ENCODE results near the gene ZFX. TPM values are rescaled to one million over a fixed set of nuclear protein-coding genes. Genes with fewer than 3 reads are reported as not detected.

The ZFX gene
- total and polyA plus RNA-seq, 2 of the 8 experiments (the other 6 are each of a cell fraction or from before 2014, with no cell fraction given) = 2.8 to 22.0 TPM

- H3K27ac ChIP-seq (ENCODE audit: low read depth, low read length) = no peak overlapping the region
- H3K36me3 ChIP-seq (ENCODE audit: control insufficient read depth in 2 of 4, insufficient read depth in 4 of 4, low read length in 3 of 4) = no peaks in the 10 kb centered on the region
- H2BK15ac ChIP-seq (ENCODE audit: low read length) = no peak overlapping the region
- no peaks in the 10 kb centered on the region for H3K79me1 ChIP-seq (ENCODE audit: low read depth, low read length)
- no peak for FAIRE-seq
- no peak overlapping the region for H2AFZ ChIP-seq (ENCODE audit: low read length)
- no peak overlapping the region for H3K4ac ChIP-seq (replicated peaks; ENCODE audit: insufficient read length, low read depth, low read length)
- no peak overlapping the region for H3K56ac ChIP-seq (replicated peaks; ENCODE audit: insufficient read length, low read depth, low read length)
- no peak overlapping the region for H3K9ac ChIP-seq (replicated peaks in 1 of 4; ENCODE audit: extremely low read depth in 1 of 4, low read depth in 3 of 4, low read length in 3 of 4)
- no peaks in the 10 kb centered on the region for H3K27me3 ChIP-seq (replicated peaks in 1 of 4; ENCODE audit: control insufficient read depth in 3 of 4, extremely low read depth in 1 of 4, insufficient read depth in 3 of 4, low read length in 3 of 4)
- no peaks in the 10 kb centered on the region for H3K4me1 ChIP-seq (replicated peaks in 1 of 4; ENCODE audit: control insufficient read depth in 3 of 4, insufficient read depth in 4 of 4, low read length in 3 of 4)
- no peaks in the 10 kb centered on the region for H3K79me2 ChIP-seq (ENCODE audit: control insufficient read depth in 1 of 2, insufficient read depth in 2 of 2, low read length in 2 of 2)
- H4K5ac ChIP-seq (ENCODE audit: insufficient read length, low read depth, low read length) = no peak overlapping the region
- no peak overlapping the region for H4K8ac ChIP-seq (ENCODE audit: extremely low read depth, insufficient read depth, low read length)
- no peaks in the 10 kb centered on the region for H3K9me3 ChIP-seq (ENCODE audit: insufficient read depth in 2 of 2, low read depth in 1 of 2, low read length in 1 of 2)
- H3K4me3 ChIP-seq (ENCODE audit: extremely low read depth in 1 of 4, insufficient read depth in 2 of 4, low read depth in 3 of 4, low read length in 4 of 4) = no peak overlapping the region
- H3K18ac ChIP-seq (ENCODE audit: extremely low read depth, low read length) = no peak overlapping the region
- no peak overlapping the region for H2BK20ac ChIP-seq (ENCODE audit: low read length)
- H2AK5ac ChIP-seq (ENCODE audit: low read depth, low read length) = no peak overlapping the region
- H2BK5ac ChIP-seq (ENCODE audit: low read depth, low read length) = no peak overlapping the region
- CTCF ChIA-PET (ENCODE audit: partially characterized antibody) = no interaction called here
- no peaks in the 10 kb centered on the region for H4K20me1 ChIP-seq (replicated peaks in 1 of 2; ENCODE audit: control insufficient read depth in 1 of 2, insufficient read depth in 2 of 2, low read length in 2 of 2)
- no peak overlapping the region for H3K14ac ChIP-seq (ENCODE audit: insufficient read length)
- H3K4me2 ChIP-seq (ENCODE audit: insufficient read depth in 1 of 2, low read depth in 2 of 2, low read length in 2 of 2) = no peak overlapping the region
- no peak overlapping the region for H4K91ac ChIP-seq (replicated peaks; ENCODE audit: insufficient read length, low read length)
- POLR2A ChIA-PET (ENCODE audit: partially characterized antibody) = interaction anchor here (0.5 kb wide), 1 partner anchor 45 kb away, joined by 4 read pairs; no protein-coding TSS in a partner anchor
- no peak for DNase-seq (ENCODE audit: low read depth in 1 of 2, low spot score in 2 of 2)
- no peak overlapping the region for H2BK120ac ChIP-seq (replicated peaks; ENCODE audit: low read depth, low read length)
- H3K23ac ChIP-seq (ENCODE audit: insufficient read length) = no peak overlapping the region
- TF ChIP-seq, protein P1, sequence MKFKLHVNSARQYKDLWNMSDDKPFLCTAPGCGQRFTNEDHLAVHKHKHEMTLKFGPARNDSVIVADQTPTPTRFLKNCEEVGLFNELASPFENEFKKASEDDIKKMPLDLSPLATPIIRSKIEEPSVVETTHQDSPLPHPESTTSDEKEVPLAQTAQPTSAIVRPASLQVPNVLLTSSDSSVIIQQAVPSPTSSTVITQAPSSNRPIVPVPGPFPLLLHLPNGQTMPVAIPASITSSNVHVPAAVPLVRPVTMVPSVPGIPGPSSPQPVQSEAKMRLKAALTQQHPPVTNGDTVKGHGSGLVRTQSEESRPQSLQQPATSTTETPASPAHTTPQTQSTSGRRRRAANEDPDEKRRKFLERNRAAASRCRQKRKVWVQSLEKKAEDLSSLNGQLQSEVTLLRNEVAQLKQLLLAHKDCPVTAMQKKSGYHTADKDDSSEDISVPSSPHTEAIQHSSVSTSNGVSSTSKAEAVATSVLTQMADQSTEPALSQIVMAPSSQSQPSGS (IDR thresholded peaks at IDR 0.05; ENCODE audit: low read length) = no peak
- TF ChIP-seq CTBP2 (IDR thresholded peaks at IDR 0.05; ENCODE audit: borderline replicate concordance, insufficient read depth, insufficient read length, low read length) = no peak
- TF ChIP-seq CTCF (IDR thresholded peaks at IDR 0.05; ENCODE audit: control extremely low read depth in 1 of 3, insufficient read depth in 1 of 3, low read depth in 1 of 3, low read length in 3 of 3) = no peak
- no peaks in the 10 kb centered on the region for H3K23me2 ChIP-seq (ENCODE audit: low read depth, low read length)
- no peak overlapping the region for H2BK12ac ChIP-seq (ENCODE audit: low read depth, low read length)
These were observed 12.3 kb upstream of the ZFX start for GRCh38 chrX:24137192-24137591.

Measured in H1 (cell line).